ENCODE results near the gene PODXL2. TPM values are rescaled to one million over a fixed set of nuclear protein-coding genes. Genes with fewer than 3 reads are reported as not detected.
"Not testable (repeated sequence)": the region's sequence is repeated elsewhere in the genome, so short reads cannot be mapped to it uniquely, and the experiment has no call there.

Gene PODXL2
- total RNA-seq, 4 donors from 2014 or later: 2.1 to 5.5 (median 4.4) TPM

- H3K4me1 ChIP-seq: peaks cover 12 to 39% (median 15%) of the 10 kb centered on the region in 3 donors
- no peaks in the 10 kb centered on the region for H3K9me3 ChIP-seq
- TF ChIP-seq POLR2A (IDR thresholded peaks at IDR 0.05) (no peak), CTCF (IDR thresholded peaks at IDR 0.05) (no peak)
- H3K27me3 ChIP-seq: no peaks in the 10 kb centered on the region
- intact Hi-C loops (cut with DNase I): loop anchor here (10.0 kb wide), 1 partner anchor 147 kb away; the partner anchor contains the start of gene MGLL
- 92 to 93% methylated on average over 5 to 6 of the region's 8 CpGs for WGBS, 2 donors
- peaks cover 0 to 52% (median 0%) of the 10 kb centered on the region in 3 donors for H3K36me3 ChIP-seq
- no peak for DNase-seq
- no peak overlapping the region for H3K4me3 ChIP-seq
- no peak overlapping the region for H3K27ac ChIP-seq
These were observed 49.3 kb downstream of the PODXL2 start for GRCh38 chr3:127678315-127678599.

DNA sequence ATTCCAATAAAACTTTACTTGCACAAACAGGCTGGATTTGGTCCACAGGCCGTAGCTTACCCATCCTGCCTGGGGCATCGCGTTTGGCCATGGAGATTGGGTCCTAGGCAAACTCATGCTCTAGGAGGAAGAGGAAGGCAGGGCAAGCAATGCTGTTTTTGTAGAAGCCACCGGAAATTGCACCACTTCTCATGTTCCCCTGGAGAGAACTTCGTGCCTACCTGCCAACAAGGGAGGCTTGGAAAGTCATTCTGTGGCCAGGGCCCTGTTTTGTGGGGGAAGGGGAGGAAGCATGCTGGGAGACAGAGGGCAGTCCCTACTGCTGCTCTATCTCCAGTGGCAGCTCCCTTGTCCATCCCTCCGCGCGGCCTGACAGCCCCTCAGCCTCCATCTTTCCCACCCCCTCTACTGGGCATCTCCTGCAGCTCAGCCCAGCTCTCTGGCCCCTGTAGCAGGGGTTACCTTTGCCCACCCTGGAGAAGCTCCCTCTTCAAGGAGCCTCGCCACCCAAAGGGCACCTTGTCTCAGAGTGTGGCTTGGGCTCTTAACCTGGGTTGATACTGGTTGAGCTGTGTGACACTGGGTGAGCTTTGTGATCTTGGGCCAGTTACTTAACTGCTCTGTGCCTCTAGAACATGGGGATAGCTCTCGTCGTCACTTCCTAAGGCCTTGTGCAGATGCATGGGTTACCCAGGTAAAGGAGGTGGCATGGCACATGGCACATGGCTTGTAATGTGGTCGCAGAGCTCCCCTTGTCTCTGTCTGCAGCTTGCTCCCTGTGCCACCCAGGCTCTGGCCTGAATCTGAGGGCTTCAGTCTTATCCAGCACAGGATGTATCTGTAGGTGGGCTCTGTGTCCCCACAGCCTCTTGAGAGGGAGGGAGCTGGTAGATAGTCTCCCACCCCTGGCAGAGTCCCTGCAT is 49.9 kb downstream of the PODXL2 start:
- Histone ChIP-seq H3K4me3 (no peak overlapping the region), H3K27me3 (no peaks in the 10 kb centered on the region), H3K4me1 (peaks cover 6 to 39% (median 14%) of the 10 kb centered on the region in 3 donors), H3K27ac (no peak overlapping the region), H3K9me3 (no peaks in the 10 kb centered on the region), H3K36me3 (peaks cover 0 to 52% (median 0%) of the 10 kb centered on the region in 3 donors)
- intact Hi-C loops (cut with DNase I): loop anchor here (10.0 kb wide), 1 partner anchor 146 kb away; the partner anchor contains the start of gene MGLL
- DNase-seq: no peak
- 69 to 79% methylated on average over 7 to 8 of the region's 12 CpGs for WGBS, 2 donors
- no peak for TF ChIP-seq CTCF (IDR thresholded peaks at IDR 0.05)
- no peak for TF ChIP-seq POLR2A (IDR thresholded peaks at IDR 0.05)

DNA sequence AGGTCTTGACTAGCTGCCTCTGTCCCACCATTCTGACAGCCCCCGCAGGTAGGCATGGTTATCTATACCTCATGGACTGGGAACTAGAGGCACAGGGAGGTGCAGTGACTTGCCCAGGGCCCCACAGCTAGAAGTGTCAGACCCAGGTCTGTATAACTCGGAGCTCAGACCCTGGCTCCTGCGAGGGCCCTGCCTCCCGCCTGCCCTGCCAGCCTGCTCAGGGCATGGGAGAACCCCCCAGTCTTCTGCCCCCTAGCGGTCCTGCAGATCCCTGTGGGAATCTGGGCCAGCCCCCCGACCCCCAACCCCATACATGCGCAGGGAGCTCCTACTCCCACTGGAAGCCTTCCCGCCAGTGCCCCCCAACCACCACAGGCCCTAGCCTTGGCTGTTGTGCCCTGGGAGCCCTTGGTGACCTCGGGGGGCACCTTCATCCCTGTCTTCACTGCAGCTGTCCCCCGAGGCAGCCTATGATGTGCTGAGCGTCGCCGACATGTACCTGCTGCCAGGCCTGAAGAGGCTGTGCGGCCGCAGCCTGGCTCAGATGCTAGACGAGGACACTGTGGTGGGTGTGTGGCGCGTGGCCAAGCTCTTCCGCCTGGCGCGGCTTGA is 50.7 kb downstream of the PODXL2 start:
- no peaks in the 10 kb centered on the region for H3K9me3 ChIP-seq
- 90% methylated on average over 7 of the region's 21 CpGs; no CpG with 5 or more reads in 1 of the 2 donors for WGBS, 2 donors
- no peaks in the 10 kb centered on the region for H3K27me3 ChIP-seq
- TF ChIP-seq CTCF (IDR thresholded peaks at IDR 0.05): no peak
- no peak for TF ChIP-seq POLR2A (IDR thresholded peaks at IDR 0.05)
- peaks cover 0 to 52% (median 0%) of the 10 kb centered on the region in 3 donors for H3K36me3 ChIP-seq
- intact Hi-C loops (cut with DNase I): loop anchor here (10.0 kb wide), 1 partner anchor 145 kb away; the partner anchor contains the start of gene MGLL
- H3K27ac ChIP-seq: no peak overlapping the region
- peaks cover 0 to 31% (median 6%) of the 10 kb centered on the region in 3 donors for H3K4me1 ChIP-seq
- DNase-seq: no peak
- H3K4me3 ChIP-seq: no peak overlapping the region

DNA sequence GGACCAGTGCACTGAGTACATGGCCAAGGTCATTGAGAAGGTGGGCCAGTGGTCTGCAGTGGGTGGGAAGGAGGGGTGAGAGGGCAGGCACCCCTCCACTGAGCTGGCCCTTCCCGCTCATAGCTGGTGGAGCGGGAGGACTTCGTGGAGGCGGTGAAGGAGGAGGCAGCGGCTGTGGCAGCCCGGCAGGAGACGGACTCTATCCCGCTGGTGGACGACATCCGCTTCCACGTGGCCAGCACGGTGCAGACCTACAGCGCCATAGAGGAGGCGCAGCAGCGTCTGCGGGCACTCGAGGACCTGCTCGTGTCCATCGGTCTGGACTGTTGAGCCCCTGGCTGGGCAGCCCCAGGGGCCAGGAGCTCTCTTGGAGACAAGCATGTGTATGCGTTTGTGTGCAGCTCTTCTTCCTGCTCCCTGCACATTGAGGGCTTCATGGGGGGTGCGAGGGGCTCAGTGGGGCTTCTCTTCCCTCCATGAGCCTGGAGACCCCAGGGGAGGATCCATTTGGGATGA is 51.2 kb downstream of the PODXL2 start:
- peaks cover 0 to 26% (median 5%) of the 10 kb centered on the region in 3 donors for H3K4me1 ChIP-seq
- no peak overlapping the region for H3K27ac ChIP-seq
- no peaks in the 10 kb centered on the region for H3K9me3 ChIP-seq
- no peak overlapping the region for H3K4me3 ChIP-seq
- intact Hi-C loops (cut with DNase I): no loop called here
- 80 to 94% methylated on average over 2 to 10 of the region's 21 CpGs for WGBS, 2 donors
- no peaks in the 10 kb centered on the region for H3K27me3 ChIP-seq
- no peak for TF ChIP-seq POLR2A (IDR thresholded peaks at IDR 0.05)
- TF ChIP-seq CTCF (IDR thresholded peaks at IDR 0.05): no peak
- peaks cover 0 to 52% (median 0%) of the 10 kb centered on the region in 3 donors for H3K36me3 ChIP-seq
- no peak for DNase-seq

GRCh38 chr3:127680798-127681221 is 51.8 kb downstream of the PODXL2 start:
- intact Hi-C loops (cut with DNase I): no loop called here

DNA sequence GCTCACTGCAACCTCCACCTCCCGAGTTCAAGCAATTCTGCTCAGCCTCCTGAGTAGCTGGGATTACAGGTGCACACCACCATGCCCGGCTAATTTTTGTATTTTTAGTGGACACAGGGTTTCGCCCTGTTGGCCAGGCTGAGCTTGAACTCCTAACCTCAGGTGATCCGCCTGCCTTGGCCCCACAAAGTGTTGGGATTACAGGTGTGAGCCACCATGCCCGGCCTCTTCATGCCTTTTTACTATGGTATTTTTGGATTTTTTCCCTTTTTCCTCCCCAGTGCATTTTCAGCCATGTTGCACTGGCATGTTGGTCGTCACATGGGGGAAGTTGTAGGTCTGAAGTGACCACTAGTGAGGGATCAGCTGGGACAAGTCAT is 53.2 kb downstream of the PODXL2 start:
- H3K27me3 ChIP-seq; H3K9me3 ChIP-seq; H3K4me3 ChIP-seq; intact Hi-C loops (cut with DNase I); DNase-seq; H3K4me1 ChIP-seq; H3K27ac ChIP-seq: not testable (repeated sequence)
- peaks cover 0 to 36% (median 0%) of the 10 kb centered on the region in 3 donors for H3K36me3 ChIP-seq
- 86 to 87% methylated on average over 6 of the region's 6 CpGs for WGBS, 2 donors

More at GRCh38 chr3:127680798-127681221, 51.8 kb downstream of the PODXL2 start:
- no peak overlapping the region for H3K4me3 ChIP-seq
- no peaks in the 10 kb centered on the region for H3K9me3 ChIP-seq
- no peak overlapping the region for H3K27ac ChIP-seq
- no peak for DNase-seq
- H3K36me3 ChIP-seq: peaks cover 0 to 49% (median 0%) of the 10 kb centered on the region in 3 donors
- no peaks in the 10 kb centered on the region for H3K27me3 ChIP-seq
- WGBS, 2 donors: no CpG with 5 or more reads among the region's 1 CpG
- H3K4me1 ChIP-seq: peaks cover 0 to 20% (median 5%) of the 10 kb centered on the region in 3 donors
- TF ChIP-seq POLR2A (IDR thresholded peaks at IDR 0.05) (no peak), CTCF (IDR thresholded peaks at IDR 0.05) (no peak)
